GM12873 (cell line): ENCODE measurements around the gene IQSEC1.

Experiments used
- TF ChIP-seq, protein P1 (sequence below): IDR thresholded peaks from 2 replicates; pipeline ENCODE4 v1.5.1; 2012; ENCODE audit warnings: low read depth, mild to moderate bottlenecking, moderate library complexity, low read length, control low read depth; ENCODE audit not compliant: insufficient read depth; ENCODE audit errors: missing control alignments

IQSEC1 gene

DNA sequence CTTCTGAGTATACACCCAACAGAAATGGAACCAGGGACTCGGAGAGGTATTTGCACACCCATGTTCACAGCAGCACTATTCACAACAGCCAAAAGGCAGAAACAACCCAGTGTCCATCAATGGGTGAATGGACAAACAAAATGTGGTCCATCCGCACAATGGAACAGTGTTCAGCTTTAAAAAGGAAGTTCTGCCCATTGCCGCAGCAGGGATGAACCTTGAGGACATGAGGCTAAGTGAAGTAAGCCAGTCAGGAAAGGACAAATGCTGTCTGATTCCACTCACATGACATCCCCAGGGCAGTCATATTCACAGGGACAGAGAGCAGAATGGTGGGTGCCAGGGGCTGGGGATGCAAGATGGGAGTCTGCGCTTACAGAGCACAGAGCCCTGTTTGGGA, 7.5 kb downstream of the IQSEC1 start:
- TF ChIP-seq, protein P1, sequence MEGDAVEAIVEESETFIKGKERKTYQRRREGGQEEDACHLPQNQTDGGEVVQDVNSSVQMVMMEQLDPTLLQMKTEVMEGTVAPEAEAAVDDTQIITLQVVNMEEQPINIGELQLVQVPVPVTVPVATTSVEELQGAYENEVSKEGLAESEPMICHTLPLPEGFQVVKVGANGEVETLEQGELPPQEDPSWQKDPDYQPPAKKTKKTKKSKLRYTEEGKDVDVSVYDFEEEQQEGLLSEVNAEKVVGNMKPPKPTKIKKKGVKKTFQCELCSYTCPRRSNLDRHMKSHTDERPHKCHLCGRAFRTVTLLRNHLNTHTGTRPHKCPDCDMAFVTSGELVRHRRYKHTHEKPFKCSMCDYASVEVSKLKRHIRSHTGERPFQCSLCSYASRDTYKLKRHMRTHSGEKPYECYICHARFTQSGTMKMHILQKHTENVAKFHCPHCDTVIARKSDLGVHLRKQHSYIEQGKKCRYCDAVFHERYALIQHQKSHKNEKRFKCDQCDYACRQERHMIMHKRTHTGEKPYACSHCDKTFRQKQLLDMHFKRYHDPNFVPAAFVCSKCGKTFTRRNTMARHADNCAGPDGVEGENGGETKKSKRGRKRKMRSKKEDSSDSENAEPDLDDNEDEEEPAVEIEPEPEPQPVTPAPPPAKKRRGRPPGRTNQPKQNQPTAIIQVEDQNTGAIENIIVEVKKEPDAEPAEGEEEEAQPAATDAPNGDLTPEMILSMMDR = no peak

- TF ChIP-seq, protein P1 = no peak
Observed at GRCh38 chr3:13064964-13065363, 8.3 kb downstream of the IQSEC1 start.

GRCh38 chr3:13064159-13064868, 8.9 kb downstream of the IQSEC1 start:
- TF ChIP-seq, protein P1 = no peak

DNA sequence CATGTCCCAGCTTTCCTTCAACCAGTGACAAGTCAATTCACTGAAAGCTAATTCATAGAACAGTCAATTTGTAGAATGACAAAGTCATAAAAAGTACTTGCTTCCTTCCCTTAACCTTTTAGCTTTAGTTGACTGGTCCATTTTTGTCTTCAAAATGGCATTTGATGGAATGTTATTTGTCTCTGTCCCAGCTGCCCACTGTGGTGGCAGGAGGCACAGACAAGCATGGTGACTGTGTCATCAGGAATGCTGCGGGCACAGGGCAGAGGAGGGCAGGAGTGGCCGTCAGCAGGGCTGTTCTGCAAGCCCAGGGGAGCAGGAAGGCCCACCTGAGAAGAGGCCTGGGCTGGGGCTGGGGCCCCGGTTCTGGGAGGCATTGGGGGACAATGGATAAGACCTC, 10.0 kb downstream of the IQSEC1 start:
- TF ChIP-seq, protein P1 = no peak

DNA sequence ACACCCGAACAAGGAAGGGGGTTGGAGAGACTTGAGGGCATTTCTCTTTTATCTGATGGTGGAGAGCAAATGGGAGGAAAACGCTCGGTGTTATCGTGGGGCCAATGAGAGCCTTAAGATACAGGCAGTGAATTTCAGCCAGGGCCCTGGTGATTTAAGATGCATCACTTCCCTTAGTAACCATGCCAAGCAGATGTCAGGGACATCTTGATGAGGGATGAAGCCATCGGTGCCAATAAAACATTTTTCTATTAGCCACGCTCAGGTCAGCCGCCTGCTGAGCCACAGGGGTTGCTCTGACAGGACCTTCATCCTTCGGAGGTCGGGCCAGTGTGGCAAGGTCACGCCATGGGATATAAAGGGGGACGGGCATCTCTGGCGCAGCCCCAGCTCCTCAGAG, 10.6 kb downstream of the IQSEC1 start:
- TF ChIP-seq, protein P1 = no peak

DNA sequence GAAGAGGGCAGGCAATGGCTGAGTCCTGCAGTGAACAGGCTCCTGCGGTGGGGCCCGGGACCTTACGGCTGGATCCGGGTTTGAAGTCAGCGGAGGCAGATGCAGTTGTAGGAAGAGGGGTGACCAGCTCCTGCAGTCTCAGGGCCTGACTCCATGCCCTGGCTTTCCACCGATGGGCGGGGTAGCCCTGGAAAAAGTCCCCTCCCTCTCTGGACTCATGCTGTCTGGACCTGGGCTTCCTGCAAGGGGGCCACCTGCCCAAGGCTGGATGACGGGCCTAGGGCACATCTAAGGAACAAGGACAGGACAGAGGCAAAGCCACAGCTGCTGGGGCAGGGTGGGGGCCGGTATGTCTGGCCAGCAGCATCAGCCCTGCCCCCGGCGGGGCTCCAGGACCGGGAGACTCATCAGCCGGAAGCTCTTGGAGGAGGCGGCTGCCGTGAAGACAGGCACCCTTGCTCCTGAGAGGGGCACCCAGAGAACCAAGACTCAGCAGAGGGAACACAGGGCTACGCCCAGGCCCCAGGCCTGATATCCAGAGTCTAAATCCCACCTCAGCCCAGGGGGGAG, 12.8 kb downstream of the IQSEC1 start:
- TF ChIP-seq, protein P1 = no peak

DNA sequence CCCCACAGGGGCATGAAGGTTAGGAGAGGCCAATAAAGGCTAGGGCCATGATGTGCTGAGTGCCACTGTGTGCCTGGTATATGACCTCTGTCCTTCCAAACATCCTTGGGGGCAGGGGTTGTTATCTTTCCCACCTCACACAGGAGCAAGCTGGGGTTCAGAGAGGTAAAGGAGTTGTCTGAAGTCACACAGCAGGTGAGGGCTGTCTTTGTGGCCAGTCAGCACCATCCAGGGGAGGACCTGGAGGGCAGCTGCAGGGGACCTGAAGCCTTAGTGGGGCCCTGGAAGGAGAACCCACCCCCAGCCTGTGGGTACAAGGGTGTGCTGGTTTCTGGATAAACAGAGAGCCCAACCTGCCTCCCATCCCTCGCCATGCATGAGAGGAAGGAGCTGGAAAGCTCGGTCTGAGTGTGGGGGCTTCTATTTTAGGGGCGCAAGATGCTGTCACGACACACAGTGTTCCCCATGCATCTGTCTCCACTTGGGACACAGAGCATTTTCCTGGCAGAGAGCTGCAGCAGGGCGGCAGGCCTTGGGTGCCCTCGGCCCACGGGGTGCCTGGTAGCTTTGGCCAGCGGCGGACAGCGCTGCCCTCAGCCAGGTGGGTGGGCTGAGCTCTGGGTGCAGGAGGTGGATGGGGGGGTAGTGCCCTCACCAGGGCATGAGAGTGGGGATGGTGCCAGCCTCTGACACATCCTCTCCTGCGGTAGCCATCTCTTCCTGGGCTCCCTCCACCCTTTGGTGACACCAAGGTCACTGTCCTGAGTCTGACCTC, 14.7 kb downstream of the IQSEC1 start:
- TF ChIP-seq, protein P1 = no peak
